ENCODE data around the gene GALNT1. TPM values are rescaled to one million over a fixed set of nuclear protein-coding genes. Genes with fewer than 3 reads are reported as not detected.
A peak's percentile ranks its signal among the peaks of the same experiment; 100 is the strongest.

The GALNT1 gene
- total RNA-seq, 1 experiment from 2014 or later, result 80.1 TPM

DNA sequence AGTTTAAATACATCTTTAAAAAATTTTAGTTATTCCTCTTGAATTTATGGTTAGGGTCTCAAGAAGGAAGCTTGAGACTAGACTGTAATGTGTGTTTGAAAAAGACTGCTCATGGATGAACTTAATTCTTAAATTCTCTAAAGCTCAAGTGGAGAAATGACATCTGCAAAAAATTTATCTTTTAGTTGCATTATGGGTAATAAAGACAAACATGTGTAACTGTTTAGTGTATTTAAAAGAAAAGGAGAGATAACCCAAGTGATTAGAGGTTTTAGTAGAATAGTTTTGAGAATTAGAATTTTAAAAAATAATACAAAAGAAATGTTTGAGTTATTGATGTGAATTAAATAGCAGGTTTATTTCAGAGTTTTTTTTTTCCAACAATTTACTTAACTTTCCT is 36.7 kb downstream of the GALNT1 start:
- DNase-seq (ENCODE audit: low spot score) (no peak), ATAC-seq (no peak)
- CTCF ChIA-PET, result no interaction called here
- POLR2A ChIA-PET, result no interaction called here
- Mint-ChIP-seq H3K4me3 (no peak overlapping the region), H3K4me1 (peaks cover 3% of the 10 kb centered on the region; the same call in 1 of the 2 replicates), H3K27ac (no peak overlapping the region), H3K36me3 (no peaks in the 10 kb centered on the region), H3K9me3 (no peaks in the 10 kb centered on the region), H3K27me3 (ENCODE audit: low read depth) (no peaks in the 10 kb centered on the region)
- TF ChIP-seq ETV6 (CRISPR knock-in tag; IDR thresholded peaks at IDR 0.05), result no peak
- TF ChIP-seq ZNF121 (CRISPR knock-in tag; IDR thresholded peaks at IDR 0.05), result no peak
- TF ChIP-seq AR (CRISPR knock-in tag; IDR thresholded peaks at IDR 0.05), result no peak
- no peak for TF ChIP-seq JAZF1 (CRISPR knock-in tag; IDR thresholded peaks at IDR 0.05)
- no peak for TF ChIP-seq ZNF317 (CRISPR knock-in tag; IDR thresholded peaks at IDR 0.05; ENCODE audit: borderline replicate concordance, low read depth)
- no peak for TF ChIP-seq MYBL2 (CRISPR knock-in tag; IDR thresholded peaks at IDR 0.05)
- no peak for TF ChIP-seq RORB (CRISPR knock-in tag; IDR thresholded peaks at IDR 0.05)
- TF ChIP-seq IRF2 (CRISPR knock-in tag; IDR thresholded peaks at IDR 0.05; ENCODE audit: borderline replicate concordance, low read depth), result no peak
- TF ChIP-seq IRF1 (CRISPR knock-in tag; IDR thresholded peaks at IDR 0.05), result no peak
- no peak for TF ChIP-seq ZNF396 (CRISPR knock-in tag; IDR thresholded peaks at IDR 0.05; ENCODE audit: borderline replicate concordance)
- TF ChIP-seq NFYB (CRISPR knock-in tag; conservative IDR thresholded peaks at IDR 0.05; ENCODE audit: low read depth), result no peak
- TF ChIP-seq ZNF416 (CRISPR knock-in tag; IDR thresholded peaks at IDR 0.05), result no peak
- TF ChIP-seq, protein P1, sequence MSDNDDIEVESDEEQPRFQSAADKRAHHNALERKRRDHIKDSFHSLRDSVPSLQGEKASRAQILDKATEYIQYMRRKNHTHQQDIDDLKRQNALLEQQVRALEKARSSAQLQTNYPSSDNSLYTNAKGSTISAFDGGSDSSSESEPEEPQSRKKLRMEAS (CRISPR knock-in tag; IDR thresholded peaks at IDR 0.05), result no peak
- TF ChIP-seq, protein P2, sequence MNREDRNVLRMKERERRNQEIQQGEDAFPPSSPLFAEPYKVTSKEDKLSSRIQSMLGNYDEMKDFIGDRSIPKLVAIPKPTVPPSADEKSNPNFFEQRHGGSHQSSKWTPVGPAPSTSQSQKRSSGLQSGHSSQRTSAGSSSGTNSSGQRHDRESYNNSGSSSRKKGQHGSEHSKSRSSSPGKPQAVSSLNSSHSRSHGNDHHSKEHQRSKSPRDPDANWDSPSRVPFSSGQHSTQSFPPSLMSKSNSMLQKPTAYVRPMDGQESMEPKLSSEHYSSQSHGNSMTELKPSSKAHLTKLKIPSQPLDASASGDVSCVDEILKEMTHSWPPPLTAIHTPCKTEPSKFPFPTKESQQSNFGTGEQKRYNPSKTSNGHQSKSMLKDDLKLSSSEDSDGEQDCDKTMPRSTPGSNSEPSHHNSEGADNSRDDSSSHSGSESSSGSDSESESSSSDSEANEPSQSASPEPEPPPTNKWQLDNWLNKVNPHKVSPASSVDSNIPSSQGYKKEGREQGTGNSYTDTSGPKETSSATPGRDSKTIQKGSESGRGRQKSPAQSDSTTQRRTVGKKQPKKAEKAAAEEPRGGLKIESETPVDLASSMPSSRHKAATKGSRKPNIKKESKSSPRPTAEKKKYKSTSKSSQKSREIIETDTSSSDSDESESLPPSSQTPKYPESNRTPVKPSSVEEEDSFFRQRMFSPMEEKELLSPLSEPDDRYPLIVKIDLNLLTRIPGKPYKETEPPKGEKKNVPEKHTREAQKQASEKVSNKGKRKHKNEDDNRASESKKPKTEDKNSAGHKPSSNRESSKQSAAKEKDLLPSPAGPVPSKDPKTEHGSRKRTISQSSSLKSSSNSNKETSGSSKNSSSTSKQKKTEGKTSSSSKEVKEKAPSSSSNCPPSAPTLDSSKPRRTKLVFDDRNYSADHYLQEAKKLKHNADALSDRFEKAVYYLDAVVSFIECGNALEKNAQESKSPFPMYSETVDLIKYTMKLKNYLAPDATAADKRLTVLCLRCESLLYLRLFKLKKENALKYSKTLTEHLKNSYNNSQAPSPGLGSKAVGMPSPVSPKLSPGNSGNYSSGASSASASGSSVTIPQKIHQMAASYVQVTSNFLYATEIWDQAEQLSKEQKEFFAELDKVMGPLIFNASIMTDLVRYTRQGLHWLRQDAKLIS (CRISPR knock-in tag; IDR thresholded peaks at IDR 0.05; ENCODE audit: borderline replicate concordance), result no peak
- no peak for TF ChIP-seq E2F1 (CRISPR knock-in tag; IDR thresholded peaks at IDR 0.05)
- TF ChIP-seq MLX (CRISPR knock-in tag; IDR thresholded peaks at IDR 0.05), result no peak

GRCh38 chr18:35618696-35619095 is 37.2 kb downstream of the GALNT1 start:
- CTCF ChIA-PET, result no interaction called here
- DNase-seq (ENCODE audit: low spot score), result no peak
- POLR2A ChIA-PET, result no interaction called here
- Mint-ChIP-seq H3K27ac (no peak overlapping the region), H3K4me1 (peaks cover 3% of the 10 kb centered on the region; the same call in 1 of the 2 replicates), H3K4me3 (no peak overlapping the region), H3K36me3 (no peaks in the 10 kb centered on the region), H3K9me3 (no peaks in the 10 kb centered on the region), H3K27me3 (ENCODE audit: low read depth) (no peaks in the 10 kb centered on the region)
- peak; percentile 75 for ATAC-seq
- TF ChIP-seq, protein P1 (CRISPR knock-in tag; IDR thresholded peaks at IDR 0.05), result no peak
- TF ChIP-seq SMAD3 (CRISPR knock-in tag; IDR thresholded peaks at IDR 0.05; ENCODE audit: borderline replicate concordance) (no peak), PRRX2 (CRISPR knock-in tag; IDR thresholded peaks at IDR 0.05) (no peak), ERG (CRISPR knock-in tag; IDR thresholded peaks at IDR 0.05) (no peak), SMAD4 (CRISPR knock-in tag; IDR thresholded peaks at IDR 0.05) (no peak), STAT6 (CRISPR knock-in tag; conservative IDR thresholded peaks at IDR 0.05; ENCODE audit: low read depth) (no peak)
- TF ChIP-seq, protein P3, sequence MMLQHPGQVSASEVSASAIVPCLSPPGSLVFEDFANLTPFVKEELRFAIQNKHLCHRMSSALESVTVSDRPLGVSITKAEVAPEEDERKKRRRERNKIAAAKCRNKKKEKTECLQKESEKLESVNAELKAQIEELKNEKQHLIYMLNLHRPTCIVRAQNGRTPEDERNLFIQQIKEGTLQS (CRISPR knock-in tag; conservative IDR thresholded peaks at IDR 0.05), result no peak

All from WTC11 (cell line).